Stimulated activated CD8-positive, alpha-beta memory T cell treated with anti-CD3 and anti-CD28 coated beads, Interleukin-7, amount 100 ng/mL, for 24 hours (primary cell): ENCODE results near the gene TREM1.
"Not testable (repeated sequence)": the region's sequence is repeated elsewhere in the genome, so short reads cannot be mapped to it uniquely, and the experiment has no call there.

Experiments
- DNase-seq: peaks from one replicate; pipeline ENCODE4 v3.0.0-alpha.2; 2020; ENCODE audit warnings: low read depth

The TREM1 gene

GRCh38 chr6:41297248-41297647 lies 10.8 kb upstream of the TREM1 start:
- not testable (repeated sequence) for DNase-seq

GRCh38 chr6:41294214-41294872 lies 7.9 kb upstream of the TREM1 start:
- DNase-seq: no peak

- no peak for DNase-seq
Observed at GRCh38 chr6:41291717-41292116, 5.2 kb upstream of the TREM1 start.

GRCh38 chr6:41289815-41290214 lies 3.3 kb upstream of the TREM1 start:
- DNase-seq: no peak

GRCh38 chr6:41288754-41289129 lies 2.3 kb upstream of the TREM1 start:
- DNase-seq: no peak

GRCh38 chr6:41288030-41288753 lies 1.7 kb upstream of the TREM1 start:
- DNase-seq: no peak

- no peak for DNase-seq
Observed at GRCh38 chr6:41284726-41285125, 1.8 kb downstream of the TREM1 start.

GRCh38 chr6:41283600-41283999 lies 2.9 kb downstream of the TREM1 start:
- DNase-seq: no peak

- no peak for DNase-seq
Observed at GRCh38 chr6:41280381-41281057, 6.0 kb downstream of the TREM1 start.

GRCh38 chr6:41278699-41279405 lies 7.6 kb downstream of the TREM1 start:
- peak; percentile 24 for DNase-seq

- no peak for DNase-seq
Observed at GRCh38 chr6:41277605-41278004, 8.9 kb downstream of the TREM1 start.

GRCh38 chr6:41275489-41275888 lies 11.0 kb downstream of the TREM1 start:
- DNase-seq: no peak

- no peak for DNase-seq
Observed at GRCh38 chr6:41274256-41274655, 12.2 kb downstream of the TREM1 start.

GRCh38 chr6:41273714-41274113 lies 12.8 kb downstream of the TREM1 start:
- DNase-seq: no peak

- DNase-seq: no peak
Observed at GRCh38 chr6:41272591-41273240, 13.8 kb downstream of the TREM1 start.

GRCh38 chr6:41271901-41272395 lies 14.5 kb downstream of the TREM1 start:
- DNase-seq: no peak

GRCh38 chr6:41269716-41270115 lies 16.8 kb downstream of the TREM1 start:
- no peak for DNase-seq

- no peak for DNase-seq
Observed at GRCh38 chr6:41269166-41269565, 17.3 kb downstream of the TREM1 start.

- no peak for DNase-seq
Observed at GRCh38 chr6:41268478-41268877, 18.0 kb downstream of the TREM1 start.

GRCh38 chr6:41266541-41266940 lies 19.9 kb downstream of the TREM1 start:
- no peak for DNase-seq

GRCh38 chr6:41263267-41263666 lies 23.2 kb downstream of the TREM1 start:
- DNase-seq: no peak

GRCh38 chr6:41262401-41262800 lies 24.1 kb downstream of the TREM1 start:
- DNase-seq: no peak
